GM12878 (cell line): ENCODE results near the gene WSCD2. TPM values are rescaled to one million over a fixed set of nuclear protein-coding genes. Genes with fewer than 3 reads are reported as not detected.

ENCODE experiments used
- ATAC-seq: fragments of 200-7000 bp; cut with Tn5 transposase; 3 replicates; pipeline ENCODE4 v1.9.1; 2020; ENCODE audit warnings: mild to moderate bottlenecking, moderate library complexity
- BruUV-seq: library from RNA; stranded (reverse); fragments of 400-500 nt; replicated peaks from 2 replicates; lab custom pipeline; 2021; lab: Mats Ljungman, UMichigan
- CTCF ChIA-PET: fragments of 300-600 bp; sonication (Branson Sonifier 250); formaldehyde crosslinking; extraction: SDS; loops from one replicate; lab custom pipeline; 2021; ENCODE audit warnings: inconsistent platforms; lab: Yijun Ruan, JAX
- POLR2A ChIA-PET: fragments of 350-600 bp; formaldehyde crosslinking; extraction: SDS; loops from one replicate; lab custom pipeline; 2021; ENCODE audit warnings: inconsistent platforms; lab: Charles Lee
- RAD21 ChIA-PET: fragments of 300-600 bp; sonication (Branson Sonifier 250); formaldehyde crosslinking; loops from one replicate; lab custom pipeline; 2023; ENCODE audit warnings: antibody characterized with exemption; ENCODE audit not compliant: unreplicated experiment; lab: Charles Lee
- SMC1A ChIA-PET: fragments of 300-600 bp; sonication (Branson Sonifier 250); formaldehyde crosslinking; loops from one replicate; lab custom pipeline; 2023; ENCODE audit not compliant: unreplicated experiment, uncharacterized antibody; lab: Charles Lee
- DNase-seq: peaks from one replicate; pipeline ENCODE4 v3.0.0-alpha.2; 2011; ENCODE audit warnings: low read depth, low spot score
- FAIRE-seq: peaks from 3 replicates; lab custom pipeline; 2011; peaks lifted over from hg19 to GRCh38; lab: Jason Lieb, UNC
- H2AFZ ChIP-seq: 2 replicates; pipeline ENCODE4 v1.6.0; 2011; ENCODE audit warnings: low read depth, low read length, control low read depth; ENCODE audit not compliant: control insufficient read depth
- H3K27ac ChIP-seq: 2 replicates; pipeline ENCODE4 v1.5.1; 2011; ENCODE audit warnings: control low read depth; ENCODE audit not compliant: control insufficient read depth, insufficient read depth
- H3K27me3 ChIP-seq, 2 experiments: replicated peaks in 1 of 2; 2 replicates each; pipeline versions ENCODE4 v1.6.0 to v1.6.1; 2011; ENCODE audit warnings: low read length in 1 of 2; ENCODE audit not compliant: control insufficient read depth in 2 of 2, insufficient read depth in 2 of 2
- H3K36me3 ChIP-seq, 2 experiments: 2 replicates each; pipeline ENCODE4 v1.5.1; 2011; ENCODE audit warnings: low read length in 1 of 2; ENCODE audit not compliant: control insufficient read depth in 2 of 2, insufficient read depth in 2 of 2
- H3K4me1 ChIP-seq: 2 replicates; pipeline ENCODE4 v1.6.1; 2011; ENCODE audit warnings: mild to moderate bottlenecking, low read length, moderate library complexity, mixed read lengths; ENCODE audit not compliant: control insufficient read depth, insufficient read depth
- H3K4me2 ChIP-seq: 2 replicates; pipeline ENCODE4 v1.6.0; 2011; ENCODE audit warnings: control low read depth; ENCODE audit not compliant: control insufficient read depth, insufficient read depth
- H3K4me3 ChIP-seq: fragments of 200-600 bp; sonication (generic); 2 replicates; pipeline ENCODE4 v1.5.1; 2016
- H3K79me2 ChIP-seq: 2 replicates; pipeline ENCODE4 v1.6.0; 2011; ENCODE audit warnings: low read length; ENCODE audit not compliant: control insufficient read depth, insufficient read depth
- H3K9ac ChIP-seq: 2 replicates; pipeline ENCODE4 v1.8.0; 2011; ENCODE audit warnings: low read length, control low read depth, mixed read lengths; ENCODE audit not compliant: control insufficient read depth, insufficient read depth
- H3K9me3 ChIP-seq: replicated peaks from 3 replicates; pipeline ENCODE4 v1.5.1; 2011; ENCODE audit warnings: mild to moderate bottlenecking, low read length; ENCODE audit not compliant: control insufficient read depth, insufficient read depth
- H4K20me1 ChIP-seq: 2 replicates; pipeline ENCODE4 v1.6.0; 2011; ENCODE audit not compliant: control insufficient read depth, insufficient read depth
- FOS ChIP-seq: IDR thresholded peaks from 3 replicates; pipeline ENCODE4 v1.6.1; 2011; ENCODE audit warnings: borderline replicate concordance; ENCODE audit not compliant: insufficient read length; ENCODE audit errors: extremely low read depth
- FOXK2 ChIP-seq: fragments of 450-650 bp; IDR thresholded peaks from 2 replicates; pipeline ENCODE4 v1.6.1; 2017; ENCODE audit warnings: mild to moderate bottlenecking, moderate library complexity
- GATAD2B ChIP-seq: fragments of 450-650 bp; conservative IDR thresholded peaks from 2 replicates; pipeline ENCODE4 v1.6.1; 2017; ENCODE audit warnings: low read depth, mild to moderate bottlenecking, moderate library complexity
- HDAC6 ChIP-seq: fragments of 200-600 bp; sonication (generic); IDR thresholded peaks from one replicate; pipeline ENCODE4 v1.8.0; 2017; ENCODE audit warnings: antibody characterized with exemption; ENCODE audit not compliant: unreplicated experiment
- KAT2A ChIP-seq: conservative IDR thresholded peaks from 2 replicates; pipeline ENCODE4 v1.6.1; 2011; ENCODE audit warnings: low read depth, low read length; ENCODE audit not compliant: control insufficient read depth
- MEF2B ChIP-seq: fragments of 450-650 bp; IDR thresholded peaks from 2 replicates; pipeline ENCODE4 v1.6.1; 2018; ENCODE audit warnings: mild to moderate bottlenecking, moderate library complexity; ENCODE audit not compliant: partially characterized antibody, poor library complexity, severe bottlenecking
- MTA2 ChIP-seq: fragments of 450-650 bp; IDR thresholded peaks from 2 replicates; pipeline ENCODE4 v1.6.1; 2016; ENCODE audit warnings: low read depth, mild to moderate bottlenecking, moderate library complexity
- NRF1 ChIP-seq: conservative IDR thresholded peaks from 2 replicates; pipeline ENCODE4 v1.6.1; 2011; ENCODE audit warnings: mild to moderate bottlenecking, low read depth, low read length, improper control_type of control experiment
- RELA ChIP-seq: fragments of 450-650 bp; IDR thresholded peaks from 2 replicates; pipeline ENCODE4 v1.8.0; 2014; ENCODE audit warnings: borderline replicate concordance; ENCODE audit not compliant: partially characterized antibody
- SIX5 ChIP-seq: IDR thresholded peaks from 2 replicates; pipeline ENCODE4 v1.6.1; 2011; ENCODE audit warnings: mild to moderate bottlenecking, low read depth, low read length, moderate library complexity; ENCODE audit not compliant: severe bottlenecking
- TAF1 ChIP-seq: IDR thresholded peaks from 2 replicates; pipeline ENCODE4 v1.6.1; 2011; ENCODE audit warnings: mild to moderate bottlenecking, low read depth, low read length, borderline replicate concordance
- TCF7 ChIP-seq: IDR thresholded peaks from 2 replicates; pipeline ENCODE4 v1.6.1; 2014; ENCODE audit warnings: antibody characterized with exemption, borderline replicate concordance
- YBX1 ChIP-seq: fragments of 450-650 bp; IDR thresholded peaks from 2 replicates; pipeline ENCODE4 v1.6.1; 2016; ENCODE audit warnings: antibody characterized with exemption
- ZNF217 ChIP-seq: fragments of 450-650 bp; IDR thresholded peaks from 2 replicates; pipeline ENCODE4 v1.6.1; 2017; ENCODE audit warnings: antibody characterized with exemption, mild to moderate bottlenecking
- WGBS: methylation state at CpG from one replicate; pipeline ENCODE4 v1.1.6; 2016; ENCODE audit warnings: low lambda C conversion rate; ENCODE audit not compliant: insufficient replicate concordance, insufficient coverage; ENCODE audit errors: missing lambda C conversion rate; 5-methylcytosine and 5-hydroxymethylcytosine counted together
- in situ Hi-C: fragments of 300-500 bp; cut with MboI; formaldehyde crosslinking; loops from 9 replicates; pipeline ENCODE4 v1.14.3; 2018; ENCODE audit warnings: mixed read lengths
- intact Hi-C: fragments of 100-400 bp; cut with micrococcal nuclease; formaldehyde crosslinking; loops from one replicate; pipeline ENCODE4 v1.14.2; 2022; ENCODE audit not compliant: unreplicated experiment
- polyA plus RNA-seq, 11 experiments: library from polyadenylated mRNA; depleted of rRNA in 4 of 11; unstranded in 6 of 11; stranded (reverse) in 5 of 11; fragments of >200 nt; fragmentation: Nextera tagmentation in 4 of 11; fragmentation: Illumina TruSeq in 1 of 11; extraction: Ambion mirVana in 4 of 11; extraction: Trizol in 1 of 11; gene quantifications; 1 replicate in 1 of 11; 2 replicates in 10 of 11; pipeline versions ENCODE4 v1.2.1 to v1.2.3, GENCODE V29; 2011 to 2016; ENCODE audit warnings: inconsistent platforms in 2 of 11, missing spikeins in 2 of 11, low read depth in 1 of 11
- total RNA-seq, 4 experiments: library from RNA; depleted of rRNA in 3 of 4; stranded (reverse); fragments of >200 nt in 3 of 4; fragmentation: Illumina TruSeq in 1 of 4; extraction: Trizol in 1 of 4; gene quantifications; 2 replicates each; pipeline versions ENCODE4 v1.2.1 to v1.2.3, GENCODE V29; 2013 to 2021
- TF ChIP-seq, protein P1 (sequence below): IDR thresholded peaks from 2 replicates; pipeline ENCODE4 v1.6.1; 2012; ENCODE audit warnings: mild to moderate bottlenecking, low read depth, low read length
- TF ChIP-seq, protein P2 (sequence below): fragments of 450-650 bp; IDR thresholded peaks from 2 replicates; pipeline ENCODE4 v1.6.1; 2017; ENCODE audit warnings: mild to moderate bottlenecking
- TF ChIP-seq, protein P3 (sequence below): fragments of 450-650 bp; IDR thresholded peaks from 2 replicates; pipeline ENCODE4 v1.6.1; 2018; ENCODE audit warnings: mild to moderate bottlenecking, low read depth, moderate library complexity; ENCODE audit not compliant: partially characterized antibody

Gene WSCD2
- total and polyA plus RNA-seq, 10 of the 15 experiments (the other 5 are each of a cell fraction or from before 2014, with no cell fraction given) = 0.41 TPM; not detected in 9

DNA sequence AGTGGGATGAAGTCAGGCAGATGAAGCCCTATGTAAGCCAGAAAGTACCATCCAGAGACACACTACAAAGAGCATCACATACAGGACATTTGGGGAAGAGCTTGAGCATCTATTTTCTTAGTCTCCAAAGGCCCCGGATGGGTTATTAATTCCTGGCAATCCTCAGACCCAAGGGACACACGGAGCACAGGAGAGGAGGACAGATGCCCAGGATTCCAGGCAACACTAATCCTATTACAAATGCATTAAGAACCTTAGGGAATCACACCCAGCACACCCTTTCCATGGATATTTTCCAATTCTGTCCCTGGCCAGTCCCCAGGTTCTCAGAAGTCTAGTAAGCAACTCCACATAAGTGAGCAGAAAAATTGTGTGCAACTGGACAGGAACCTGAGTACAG lies 144.1 kb downstream of the WSCD2 start:
- ChIA-PET POLR2A (no interaction called here), RAD21 (no interaction called here), CTCF (no interaction called here), SMC1A (no interaction called here)
- H3K4me3 ChIP-seq = no peak overlapping the region
- H2AFZ ChIP-seq = no peak overlapping the region
- 10% methylated on average over 2 of the region's 2 CpGs for WGBS
- DNase-seq = no peak
- H3K36me3 ChIP-seq = no peaks in the 10 kb centered on the region
- in situ Hi-C loops = no loop called here
- peaks cover 5% of the 10 kb centered on the region; the same call in 1 of the 2 replicates for H3K4me1 ChIP-seq
- no peaks in the 10 kb centered on the region for H3K79me2 ChIP-seq
- TF ChIP-seq KAT2A (no peak), HDAC6 (no peak), MEF2B (no peak), FOS (no peak), GATAD2B (no peak), RELA (no peak), NRF1 (no peak), YBX1 (no peak), SIX5 (no peak), TCF7 (no peak), TAF1 (no peak), ZNF217 (no peak), MTA2 (no peak), FOXK2 (no peak)
- TF ChIP-seq, protein P1, sequence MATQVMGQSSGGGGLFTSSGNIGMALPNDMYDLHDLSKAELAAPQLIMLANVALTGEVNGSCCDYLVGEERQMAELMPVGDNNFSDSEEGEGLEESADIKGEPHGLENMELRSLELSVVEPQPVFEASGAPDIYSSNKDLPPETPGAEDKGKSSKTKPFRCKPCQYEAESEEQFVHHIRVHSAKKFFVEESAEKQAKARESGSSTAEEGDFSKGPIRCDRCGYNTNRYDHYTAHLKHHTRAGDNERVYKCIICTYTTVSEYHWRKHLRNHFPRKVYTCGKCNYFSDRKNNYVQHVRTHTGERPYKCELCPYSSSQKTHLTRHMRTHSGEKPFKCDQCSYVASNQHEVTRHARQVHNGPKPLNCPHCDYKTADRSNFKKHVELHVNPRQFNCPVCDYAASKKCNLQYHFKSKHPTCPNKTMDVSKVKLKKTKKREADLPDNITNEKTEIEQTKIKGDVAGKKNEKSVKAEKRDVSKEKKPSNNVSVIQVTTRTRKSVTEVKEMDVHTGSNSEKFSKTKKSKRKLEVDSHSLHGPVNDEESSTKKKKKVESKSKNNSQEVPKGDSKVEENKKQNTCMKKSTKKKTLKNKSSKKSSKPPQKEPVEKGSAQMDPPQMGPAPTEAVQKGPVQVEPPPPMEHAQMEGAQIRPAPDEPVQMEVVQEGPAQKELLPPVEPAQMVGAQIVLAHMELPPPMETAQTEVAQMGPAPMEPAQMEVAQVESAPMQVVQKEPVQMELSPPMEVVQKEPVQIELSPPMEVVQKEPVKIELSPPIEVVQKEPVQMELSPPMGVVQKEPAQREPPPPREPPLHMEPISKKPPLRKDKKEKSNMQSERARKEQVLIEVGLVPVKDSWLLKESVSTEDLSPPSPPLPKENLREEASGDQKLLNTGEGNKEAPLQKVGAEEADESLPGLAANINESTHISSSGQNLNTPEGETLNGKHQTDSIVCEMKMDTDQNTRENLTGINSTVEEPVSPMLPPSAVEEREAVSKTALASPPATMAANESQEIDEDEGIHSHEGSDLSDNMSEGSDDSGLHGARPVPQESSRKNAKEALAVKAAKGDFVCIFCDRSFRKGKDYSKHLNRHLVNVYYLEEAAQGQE = no peak
- TF ChIP-seq, protein P2, sequence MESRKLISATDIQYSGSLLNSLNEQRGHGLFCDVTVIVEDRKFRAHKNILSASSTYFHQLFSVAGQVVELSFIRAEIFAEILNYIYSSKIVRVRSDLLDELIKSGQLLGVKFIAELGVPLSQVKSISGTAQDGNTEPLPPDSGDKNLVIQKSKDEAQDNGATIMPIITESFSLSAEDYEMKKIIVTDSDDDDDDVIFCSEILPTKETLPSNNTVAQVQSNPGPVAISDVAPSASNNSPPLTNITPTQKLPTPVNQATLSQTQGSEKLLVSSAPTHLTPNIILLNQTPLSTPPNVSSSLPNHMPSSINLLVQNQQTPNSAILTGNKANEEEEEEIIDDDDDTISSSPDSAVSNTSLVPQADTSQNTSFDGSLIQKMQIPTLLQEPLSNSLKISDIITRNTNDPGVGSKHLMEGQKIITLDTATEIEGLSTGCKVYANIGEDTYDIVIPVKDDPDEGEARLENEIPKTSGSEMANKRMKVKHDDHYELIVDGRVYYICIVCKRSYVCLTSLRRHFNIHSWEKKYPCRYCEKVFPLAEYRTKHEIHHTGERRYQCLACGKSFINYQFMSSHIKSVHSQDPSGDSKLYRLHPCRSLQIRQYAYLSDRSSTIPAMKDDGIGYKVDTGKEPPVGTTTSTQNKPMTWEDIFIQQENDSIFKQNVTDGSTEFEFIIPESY = no peak
- TF ChIP-seq, protein P3, sequence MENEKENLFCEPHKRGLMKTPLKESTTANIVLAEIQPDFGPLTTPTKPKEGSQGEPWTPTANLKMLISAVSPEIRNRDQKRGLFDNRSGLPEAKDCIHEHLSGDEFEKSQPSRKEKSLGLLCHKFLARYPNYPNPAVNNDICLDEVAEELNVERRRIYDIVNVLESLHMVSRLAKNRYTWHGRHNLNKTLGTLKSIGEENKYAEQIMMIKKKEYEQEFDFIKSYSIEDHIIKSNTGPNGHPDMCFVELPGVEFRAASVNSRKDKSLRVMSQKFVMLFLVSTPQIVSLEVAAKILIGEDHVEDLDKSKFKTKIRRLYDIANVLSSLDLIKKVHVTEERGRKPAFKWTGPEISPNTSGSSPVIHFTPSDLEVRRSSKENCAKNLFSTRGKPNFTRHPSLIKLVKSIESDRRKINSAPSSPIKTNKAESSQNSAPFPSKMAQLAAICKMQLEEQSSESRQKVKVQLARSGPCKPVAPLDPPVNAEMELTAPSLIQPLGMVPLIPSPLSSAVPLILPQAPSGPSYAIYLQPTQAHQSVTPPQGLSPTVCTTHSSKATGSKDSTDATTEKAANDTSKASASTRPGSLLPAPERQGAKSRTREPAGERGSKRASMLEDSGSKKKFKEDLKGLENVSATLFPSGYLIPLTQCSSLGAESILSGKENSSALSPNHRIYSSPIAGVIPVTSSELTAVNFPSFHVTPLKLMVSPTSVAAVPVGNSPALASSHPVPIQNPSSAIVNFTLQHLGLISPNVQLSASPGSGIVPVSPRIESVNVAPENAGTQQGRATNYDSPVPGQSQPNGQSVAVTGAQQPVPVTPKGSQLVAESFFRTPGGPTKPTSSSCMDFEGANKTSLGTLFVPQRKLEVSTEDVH = no peak
- FAIRE-seq = no peak
- H3K4me2 ChIP-seq = no peak overlapping the region
- H3K9ac ChIP-seq = no peak overlapping the region
- no TSS peak for BruUV-seq
- H3K27ac ChIP-seq = no peak overlapping the region
- H3K27me3 ChIP-seq = peaks cover 0 to 4% of the 10 kb centered on the region in 2 experiments; a peak in 1 of 4 replicates
- no peaks in the 10 kb centered on the region for H4K20me1 ChIP-seq
- no peak for ATAC-seq
- intact Hi-C loops = no loop called here
- no peaks in the 10 kb centered on the region; the same call in 2 of the 3 replicates for H3K9me3 ChIP-seq
